GM12801 (cell line): ENCODE measurements around the gene ZNF446.

ENCODE experiments used
- TF ChIP-seq, protein P1 (sequence below): IDR thresholded peaks from one replicate; pipeline ENCODE4 v1.5.1; 2011; ENCODE audit warnings: control low read depth; ENCODE audit not compliant: insufficient read length; ENCODE audit errors: extremely low read depth

Gene ZNF446

DNA sequence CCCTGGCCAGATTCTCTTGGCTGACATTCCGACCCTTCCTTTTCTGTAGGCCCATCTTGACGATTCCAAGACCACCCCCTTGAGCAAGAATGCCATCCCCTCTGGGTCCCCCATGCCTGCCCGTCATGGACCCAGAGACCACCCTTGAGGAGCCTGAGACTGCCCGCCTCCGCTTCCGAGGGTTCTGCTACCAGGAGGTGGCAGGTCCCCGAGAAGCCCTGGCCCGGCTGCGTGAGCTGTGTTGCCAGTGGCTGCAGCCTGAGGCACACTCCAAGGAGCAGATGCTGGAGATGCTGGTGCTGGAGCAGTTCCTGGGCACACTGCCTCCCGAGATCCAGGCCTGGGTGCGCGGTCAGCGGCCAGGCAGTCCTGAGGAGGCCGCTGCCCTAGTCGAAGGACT lies 978 bp downstream of the ZNF446 start:
- TF ChIP-seq, protein P1, sequence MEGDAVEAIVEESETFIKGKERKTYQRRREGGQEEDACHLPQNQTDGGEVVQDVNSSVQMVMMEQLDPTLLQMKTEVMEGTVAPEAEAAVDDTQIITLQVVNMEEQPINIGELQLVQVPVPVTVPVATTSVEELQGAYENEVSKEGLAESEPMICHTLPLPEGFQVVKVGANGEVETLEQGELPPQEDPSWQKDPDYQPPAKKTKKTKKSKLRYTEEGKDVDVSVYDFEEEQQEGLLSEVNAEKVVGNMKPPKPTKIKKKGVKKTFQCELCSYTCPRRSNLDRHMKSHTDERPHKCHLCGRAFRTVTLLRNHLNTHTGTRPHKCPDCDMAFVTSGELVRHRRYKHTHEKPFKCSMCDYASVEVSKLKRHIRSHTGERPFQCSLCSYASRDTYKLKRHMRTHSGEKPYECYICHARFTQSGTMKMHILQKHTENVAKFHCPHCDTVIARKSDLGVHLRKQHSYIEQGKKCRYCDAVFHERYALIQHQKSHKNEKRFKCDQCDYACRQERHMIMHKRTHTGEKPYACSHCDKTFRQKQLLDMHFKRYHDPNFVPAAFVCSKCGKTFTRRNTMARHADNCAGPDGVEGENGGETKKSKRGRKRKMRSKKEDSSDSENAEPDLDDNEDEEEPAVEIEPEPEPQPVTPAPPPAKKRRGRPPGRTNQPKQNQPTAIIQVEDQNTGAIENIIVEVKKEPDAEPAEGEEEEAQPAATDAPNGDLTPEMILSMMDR: no peak

DNA sequence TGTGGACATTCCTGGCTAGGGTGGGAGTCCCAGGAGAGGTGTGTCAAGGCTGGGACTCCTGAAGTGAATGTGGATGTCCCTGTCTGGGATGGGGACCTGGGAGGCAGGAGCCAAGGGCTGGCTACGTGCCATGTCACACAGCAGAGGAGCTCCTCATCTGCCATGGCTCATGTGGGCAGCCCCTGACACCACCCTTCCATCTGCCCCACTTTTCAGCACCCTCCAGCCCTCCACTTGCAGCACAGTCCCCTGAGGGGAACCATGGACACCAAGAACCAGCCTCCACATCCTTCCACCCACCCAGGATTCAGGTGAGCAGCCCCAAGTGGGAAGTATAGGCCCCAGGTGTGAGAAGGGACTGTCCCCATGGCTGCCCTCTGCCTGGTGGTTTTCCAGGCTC lies 1.7 kb downstream of the ZNF446 start:
- TF ChIP-seq, protein P1: no peak

DNA sequence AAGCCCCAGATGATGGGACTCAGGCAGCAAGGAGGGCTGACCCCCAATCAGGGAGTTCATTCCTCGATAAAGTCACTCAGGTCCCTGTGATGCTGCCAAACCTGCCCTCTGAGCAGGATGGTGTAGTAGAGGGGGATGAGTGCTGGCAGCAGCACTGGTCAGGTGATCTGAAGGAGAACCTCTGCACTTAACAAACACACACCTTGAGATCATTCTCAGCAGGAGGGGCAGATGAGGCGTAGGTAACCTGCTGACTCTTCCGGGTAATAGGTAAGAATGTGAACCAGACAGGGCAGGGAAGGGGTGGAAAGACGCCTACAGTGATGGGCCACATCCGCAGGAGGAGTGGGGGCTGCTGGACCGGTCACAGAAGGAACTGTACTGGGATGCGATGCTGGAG lies 3.2 kb downstream of the ZNF446 start:
- TF ChIP-seq, protein P1: no peak

DNA sequence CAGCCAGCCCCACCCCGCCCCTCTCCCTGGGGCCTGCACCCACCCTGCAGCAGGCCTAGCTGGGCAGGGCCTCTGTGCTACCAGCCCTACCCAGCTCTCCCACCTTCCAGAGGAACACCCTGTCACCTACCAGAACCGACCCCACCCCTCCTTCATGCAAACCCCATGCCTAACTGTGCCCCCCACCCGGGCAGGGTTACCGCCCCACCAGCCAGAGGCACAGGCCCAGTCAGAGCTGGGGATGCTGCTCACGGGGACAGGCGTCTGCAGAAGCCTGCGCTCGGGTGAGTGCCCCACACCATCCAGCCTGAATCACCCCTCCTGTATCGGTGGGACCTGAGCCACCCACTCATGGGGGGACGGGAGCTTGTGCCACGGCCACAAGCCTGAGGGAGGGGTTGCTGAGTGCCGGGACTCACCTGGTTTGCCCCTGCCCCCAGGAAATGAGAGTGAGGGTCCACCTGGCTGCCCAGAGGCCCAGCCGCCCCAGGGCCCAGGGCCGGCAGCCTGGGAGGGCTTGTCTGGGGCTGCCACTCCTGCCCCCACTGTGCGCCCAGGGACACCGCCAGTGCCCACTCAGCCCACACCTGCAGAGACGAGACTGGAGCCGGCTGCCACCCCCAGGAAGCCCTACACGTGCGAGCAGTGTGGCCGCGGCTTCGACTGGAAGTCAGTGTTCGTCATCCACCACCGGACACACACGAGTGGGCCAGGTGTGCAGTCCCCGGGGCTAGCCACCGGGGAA lies 3.8 kb downstream of the ZNF446 start:
- TF ChIP-seq, protein P1: no peak

DNA sequence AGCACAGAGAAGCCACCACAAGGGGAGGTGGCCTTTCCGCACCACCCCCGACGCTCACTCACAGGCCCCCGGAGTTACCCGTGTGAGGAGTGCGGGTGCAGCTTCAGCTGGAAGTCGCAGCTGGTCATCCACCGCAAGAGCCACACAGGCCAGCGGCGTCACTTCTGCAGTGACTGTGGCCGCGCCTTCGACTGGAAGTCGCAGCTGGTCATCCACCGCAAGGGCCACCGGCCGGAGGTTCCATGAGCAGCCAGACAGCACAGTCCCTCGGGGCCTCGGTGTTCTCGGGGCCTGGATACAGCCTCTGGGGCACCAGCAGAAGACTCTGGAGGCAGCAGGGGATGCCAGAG lies 4.3 kb downstream of the ZNF446 start:
- TF ChIP-seq, protein P1: no peak

DNA sequence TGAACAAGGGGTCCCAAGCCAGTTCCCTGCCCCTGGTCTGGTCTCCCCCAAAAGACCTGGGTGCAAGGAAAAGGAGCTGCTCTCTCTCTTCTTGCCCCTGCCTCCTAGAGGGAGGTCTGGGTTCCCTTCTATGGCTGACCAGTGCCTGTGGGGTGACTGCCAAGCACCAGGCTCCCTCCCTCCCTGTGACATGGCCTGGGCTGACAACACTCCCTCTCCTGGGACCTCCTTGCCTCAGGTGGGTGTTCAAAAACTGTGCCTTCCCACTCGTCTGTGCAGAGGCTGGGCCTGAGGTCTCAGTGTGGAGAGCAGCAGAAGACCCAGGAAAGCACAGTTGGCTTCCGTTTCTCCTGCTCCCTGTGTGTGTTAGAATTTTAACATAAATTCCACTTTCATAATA lies 4.7 kb downstream of the ZNF446 start:
- TF ChIP-seq, protein P1: no peak

DNA sequence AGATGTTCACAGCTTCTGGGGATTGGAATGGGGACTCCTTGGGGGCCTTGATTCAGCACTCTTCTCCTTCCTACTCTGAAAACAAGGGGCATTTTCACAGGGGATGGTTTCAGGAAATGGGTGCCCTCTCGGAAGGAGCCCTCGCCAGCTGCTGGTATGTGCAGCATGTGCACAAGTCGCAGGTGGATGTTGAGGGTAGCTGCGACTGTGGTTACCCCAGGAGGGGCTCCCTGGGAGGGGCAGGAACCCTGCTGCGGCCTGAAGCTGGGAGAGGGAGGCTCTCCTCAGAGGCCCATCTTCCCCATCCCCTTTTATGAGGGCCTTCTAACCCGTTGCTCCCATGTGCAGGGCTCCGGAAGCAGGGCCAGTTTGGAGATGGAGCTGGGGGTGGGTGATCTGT lies 6.2 kb downstream of the ZNF446 start:
- TF ChIP-seq, protein P1: no peak

DNA sequence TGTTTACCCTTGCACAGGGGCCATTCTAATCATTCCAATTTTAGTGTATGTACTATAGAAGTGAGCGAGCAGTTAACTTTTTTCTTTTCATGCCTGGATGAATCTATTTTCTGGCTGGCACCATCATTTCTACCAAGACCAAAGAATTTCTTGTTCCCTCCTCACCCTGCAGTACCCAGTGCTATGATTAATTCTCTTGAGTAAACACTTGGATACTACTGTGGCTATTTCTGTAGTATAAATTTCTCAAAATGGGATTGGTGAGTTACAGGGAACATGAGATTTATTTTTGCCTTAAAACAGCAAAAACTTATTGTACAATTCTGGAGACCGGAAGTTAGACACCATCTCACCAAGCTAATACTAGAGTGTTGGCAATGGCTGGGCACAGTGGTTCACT lies 7.6 kb downstream of the ZNF446 start:
- TF ChIP-seq, protein P1: no peak
